HG03521 (cell line): ENCODE data around the gene RND1.
"Not testable (repeated sequence)": the region's sequence is repeated elsewhere in the genome, so short reads cannot be mapped to it uniquely, and the experiment has no call there.

ENCODE experiments used
- ATAC-seq: cut with Tn5 transposase; IDR thresholded peaks from one replicate; pipeline ENCODE4 v1.9.1; 2021; ENCODE audit warnings: mild to moderate bottlenecking, moderate library complexity; ENCODE audit not compliant: unreplicated experiment

Gene RND1

DNA sequence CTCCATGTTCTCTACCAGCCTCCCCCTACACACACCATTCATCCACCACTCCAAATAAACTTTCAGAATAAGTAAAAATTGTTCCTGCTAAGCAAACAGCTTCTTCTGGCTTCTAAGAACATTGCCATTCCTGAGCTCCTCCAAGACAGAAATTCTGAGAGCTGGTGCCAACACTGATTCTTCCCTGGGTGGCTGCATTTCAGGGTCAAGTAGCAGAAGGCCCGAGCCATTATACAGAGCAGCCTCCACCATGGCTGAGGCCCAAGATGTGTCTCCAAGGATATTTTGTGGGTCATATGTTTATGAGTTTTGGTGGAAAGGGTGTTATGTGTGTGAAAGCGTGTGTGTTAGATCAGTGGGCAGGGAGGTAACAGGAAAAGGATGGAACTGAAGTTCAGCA lies 3.5 kb upstream of the RND1 start:
- ATAC-seq = no peak

DNA sequence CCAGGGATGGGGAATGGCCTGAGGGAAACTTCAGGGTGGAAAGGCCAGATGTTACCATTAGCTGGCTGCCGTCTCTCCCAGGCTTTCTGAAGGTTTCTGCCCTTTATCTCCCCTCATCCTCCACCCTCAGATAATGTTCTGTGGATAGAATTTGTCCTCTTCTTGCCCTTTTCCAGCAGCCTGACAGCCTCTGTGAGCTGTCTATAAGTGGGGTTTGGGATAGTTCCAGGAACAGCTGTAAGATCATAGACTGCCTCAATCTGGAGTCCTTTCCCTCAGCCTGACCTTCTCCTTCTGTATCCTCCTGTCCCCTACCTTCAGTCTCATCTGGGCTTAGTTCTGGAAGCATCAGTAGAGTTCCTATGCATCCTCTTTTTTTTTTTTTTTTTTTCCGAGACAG lies 2.8 kb upstream of the RND1 start:
- no peak for ATAC-seq

DNA sequence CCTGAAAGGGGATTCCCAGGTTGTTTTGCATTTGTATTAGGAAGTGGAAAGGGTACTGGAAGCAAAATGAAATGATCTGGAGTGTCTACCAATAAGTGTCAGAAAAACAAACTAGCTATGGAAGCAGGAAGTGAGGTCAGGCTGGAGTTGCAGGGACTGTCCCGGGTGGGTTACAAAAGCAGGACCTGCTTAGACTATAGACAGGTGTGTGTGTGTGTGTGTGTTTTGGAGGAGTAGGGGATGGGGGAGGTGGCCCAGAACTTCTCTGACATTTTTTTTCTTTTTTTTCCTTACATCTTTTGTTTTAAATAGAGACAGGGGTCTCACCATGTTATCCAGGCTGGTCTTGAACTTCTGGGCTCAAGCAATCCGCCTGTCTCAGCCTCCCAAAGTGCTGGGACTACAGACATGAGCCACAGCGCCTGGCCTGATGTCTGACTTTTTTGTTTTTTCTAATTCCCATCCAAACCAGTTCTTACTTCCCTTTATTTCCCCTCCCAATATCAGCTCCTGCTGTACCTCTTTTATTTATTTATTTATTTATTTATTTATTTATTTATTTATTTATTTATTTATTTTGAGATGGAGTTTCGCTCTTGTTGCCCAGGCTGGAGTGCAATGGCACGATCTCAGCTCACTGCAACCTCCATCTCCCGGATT lies 512 bp upstream of the RND1 start:
- peak; percentile 16 for ATAC-seq

DNA sequence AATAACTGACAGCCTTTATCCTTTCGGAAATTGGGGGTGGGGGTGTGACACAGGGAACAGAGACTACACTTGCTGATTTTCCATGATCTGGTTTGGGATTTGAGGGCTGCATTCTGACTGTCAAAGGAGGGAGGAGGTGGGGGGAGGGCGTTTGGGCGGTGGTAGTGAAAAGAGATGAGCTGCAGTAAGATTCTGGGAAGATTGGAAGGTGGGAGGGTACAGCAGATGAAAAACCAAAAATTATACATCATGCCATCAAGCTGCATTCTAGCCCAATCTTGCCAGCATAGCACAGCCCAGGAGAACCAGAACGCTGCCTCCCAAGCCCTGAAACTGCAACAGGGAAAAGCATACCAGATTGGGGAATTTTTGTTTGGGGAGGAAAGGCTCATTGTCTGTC lies 2.4 kb downstream of the RND1 start:
- no peak for ATAC-seq

DNA sequence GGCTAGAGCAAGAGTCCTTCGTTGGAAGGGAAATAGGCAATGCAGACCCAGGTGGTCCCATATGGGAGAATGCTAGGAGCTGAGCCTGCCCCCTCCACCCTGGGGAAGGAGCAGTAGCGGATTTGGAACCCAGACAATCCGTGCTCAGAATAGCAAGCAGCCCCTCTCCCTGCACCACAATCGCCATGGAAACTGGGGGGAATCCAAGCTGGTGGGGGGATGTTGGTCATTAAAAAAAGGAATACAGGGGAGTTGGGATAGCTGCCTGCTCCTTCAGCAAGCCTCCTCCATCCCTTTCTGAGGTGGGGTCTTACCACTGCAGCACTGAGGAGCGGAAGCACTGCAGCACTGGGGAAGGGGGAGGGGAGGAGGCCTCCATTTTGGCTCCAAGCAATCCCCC lies 2.9 kb downstream of the RND1 start:
- no peak for ATAC-seq

DNA sequence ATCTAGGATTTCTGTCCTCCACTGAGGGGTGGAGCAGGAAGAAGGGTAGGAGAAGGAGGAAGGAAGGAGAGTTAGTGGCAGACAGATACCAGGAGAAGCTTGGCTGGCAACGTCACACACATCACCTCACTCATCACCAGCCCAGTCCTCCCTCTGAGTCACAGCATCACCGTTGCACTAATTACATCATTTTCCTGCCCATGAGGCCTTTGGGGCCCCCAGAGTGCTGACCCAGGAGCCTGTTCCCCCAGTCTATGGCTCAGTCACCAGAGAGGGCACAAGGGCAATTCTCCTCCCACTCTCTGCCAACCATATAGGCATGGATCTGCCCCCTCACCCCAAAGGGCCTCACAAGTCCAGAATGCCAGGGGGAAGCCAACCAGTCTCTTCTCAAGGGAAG lies 4.6 kb downstream of the RND1 start:
- ATAC-seq = no peak

DNA sequence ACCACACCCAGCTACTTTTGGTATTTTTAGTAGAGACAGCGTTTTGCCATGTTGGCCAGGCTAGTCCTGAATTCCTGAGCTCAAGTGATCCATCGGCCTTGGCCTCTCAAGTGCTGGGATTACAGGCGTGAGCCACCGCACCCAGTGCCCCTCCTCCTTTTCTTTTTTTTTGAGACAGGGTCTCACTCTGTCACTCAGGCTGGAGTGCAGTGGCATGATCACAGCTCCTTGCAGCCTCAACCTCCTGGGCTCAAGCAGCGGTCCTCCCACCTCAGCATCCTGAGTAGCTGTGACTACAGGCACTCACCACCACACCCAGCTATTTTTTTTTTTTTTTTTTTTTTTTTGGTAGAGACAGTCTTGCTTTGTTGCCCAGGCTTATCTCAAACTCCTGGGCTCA lies 5.4 kb downstream of the RND1 start:
- not testable (repeated sequence) for ATAC-seq

DNA sequence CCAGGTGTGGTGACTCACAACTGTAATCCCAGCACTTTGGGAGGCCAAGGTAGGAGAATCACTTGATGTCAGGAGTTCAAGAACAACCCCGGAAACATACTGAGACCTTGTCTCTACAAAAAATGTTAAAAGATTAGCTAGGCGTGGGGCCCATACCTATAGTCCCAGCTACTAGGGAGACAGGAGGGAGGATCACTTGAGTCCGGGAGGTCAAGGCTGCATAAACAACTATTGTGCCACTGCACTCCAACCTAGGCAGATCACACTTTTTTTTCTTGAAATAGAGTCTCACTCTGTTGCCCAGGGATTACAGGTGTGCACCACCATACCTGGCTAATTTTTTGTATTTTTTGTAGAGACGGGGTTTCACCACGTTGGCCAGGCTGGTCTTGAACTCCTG lies 6.1 kb downstream of the RND1 start:
- ATAC-seq = no peak

DNA sequence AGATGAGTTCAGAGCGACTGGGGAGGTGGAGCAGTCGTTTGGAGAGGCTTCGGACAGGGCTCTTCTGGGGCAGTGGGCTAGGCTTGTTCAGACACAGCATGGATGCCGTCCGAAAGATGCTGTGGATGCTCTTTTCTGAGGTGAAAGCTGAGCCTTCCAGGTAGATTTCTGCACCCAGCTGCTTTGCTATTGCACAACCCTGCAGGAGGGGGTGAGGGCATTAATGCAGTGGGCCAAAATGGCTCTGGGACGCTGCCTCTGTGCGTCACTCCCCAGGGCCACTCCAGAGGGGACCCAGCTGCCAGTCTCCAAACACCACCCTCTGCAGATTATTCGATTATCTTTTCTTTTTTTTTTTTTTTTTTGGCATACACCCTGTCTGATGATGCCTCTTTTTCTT lies 7.6 kb downstream of the RND1 start:
- no peak for ATAC-seq

DNA sequence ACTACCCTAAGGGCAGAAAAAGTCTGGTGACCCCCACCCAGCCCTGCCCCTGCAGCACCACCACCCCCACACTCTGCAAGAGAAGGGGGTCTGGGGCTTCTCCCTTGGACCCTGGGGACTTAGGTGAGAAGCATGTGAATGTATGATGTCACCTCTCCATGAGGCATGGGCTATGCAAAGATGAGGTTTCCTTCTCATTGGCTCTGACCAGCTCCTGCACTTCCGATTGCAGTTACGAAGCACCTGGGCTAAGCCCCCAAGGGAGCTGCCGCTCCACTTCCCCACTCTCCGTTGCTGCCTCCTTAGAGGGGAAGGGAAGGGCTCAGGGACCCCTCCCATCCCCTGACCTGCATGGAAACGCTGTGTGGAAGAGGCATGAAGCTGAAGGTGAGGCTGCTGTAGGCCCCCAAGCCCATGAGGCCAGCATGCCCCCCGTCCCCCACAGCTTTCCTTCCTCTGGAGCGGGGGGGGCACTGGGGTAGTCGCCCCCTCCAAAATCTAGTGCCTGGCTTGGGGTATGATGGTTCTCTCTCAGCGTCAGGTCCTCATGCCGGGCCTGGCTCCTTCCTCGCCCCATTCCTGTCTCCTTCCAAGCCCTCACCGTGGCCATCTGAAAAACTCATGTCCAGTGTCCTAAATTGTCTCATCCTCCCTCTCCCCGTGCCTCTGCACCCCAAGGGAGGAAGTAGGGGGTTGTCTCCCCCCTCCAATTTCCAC lies 8.2 kb downstream of the RND1 start:
- ATAC-seq = no peak

DNA sequence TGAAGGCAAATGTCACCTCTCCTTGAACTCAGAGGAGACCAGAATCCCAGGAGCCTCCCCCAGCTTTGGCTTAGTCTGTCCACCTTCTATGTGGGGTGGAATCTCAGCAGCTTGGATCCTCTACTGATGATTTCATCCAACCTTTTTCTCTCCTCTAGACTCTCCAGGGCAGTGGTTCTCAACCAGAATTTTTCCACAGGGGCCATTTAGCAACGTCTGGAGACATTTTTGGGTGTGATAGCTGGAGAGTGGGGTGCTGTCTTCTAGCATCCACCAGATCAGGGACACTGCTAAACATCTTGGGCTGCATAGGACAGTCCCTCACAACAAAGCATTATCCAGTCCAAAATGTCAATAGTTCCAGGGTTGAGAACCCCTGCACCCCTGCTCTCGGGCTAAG lies 9.3 kb downstream of the RND1 start:
- ATAC-seq = no peak

DNA sequence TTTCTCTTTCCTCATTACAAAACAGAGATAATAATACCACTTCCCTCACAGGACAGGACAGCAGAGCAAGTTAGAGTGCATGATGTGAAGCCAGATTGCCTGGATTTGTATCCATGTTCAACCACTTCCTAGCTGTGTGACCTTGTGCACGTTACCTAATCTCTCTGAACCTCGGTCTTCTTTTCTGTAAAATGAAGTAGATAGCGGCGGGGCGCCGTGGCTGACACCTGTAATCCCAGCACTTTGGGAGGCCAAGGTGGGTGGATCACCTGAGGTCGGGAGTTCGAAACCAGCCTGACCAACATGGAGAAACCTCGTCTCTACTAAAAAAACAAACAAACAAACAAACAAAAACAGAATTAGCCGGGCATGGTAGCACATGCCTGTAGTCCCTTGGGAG lies 10.7 kb downstream of the RND1 start:
- not testable (repeated sequence) for ATAC-seq

DNA sequence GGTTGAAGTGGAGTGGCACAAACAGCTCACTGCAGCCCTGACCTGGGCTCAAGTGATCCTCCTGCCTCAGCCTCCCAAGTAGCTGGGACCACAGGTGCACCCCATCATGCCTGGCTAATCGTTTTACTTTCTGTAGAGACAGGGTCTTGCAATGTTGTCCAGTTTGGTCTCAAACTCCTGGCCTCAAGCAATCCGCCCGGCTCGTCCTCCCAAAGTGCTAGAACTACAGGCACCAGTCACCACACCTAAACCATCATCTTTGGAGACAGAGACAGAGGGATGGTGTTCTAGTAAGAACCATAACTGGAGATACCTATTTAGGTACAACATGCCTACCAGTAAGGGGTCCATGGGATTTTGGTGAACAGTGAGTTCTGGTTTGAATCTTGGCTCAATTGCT lies 11.2 kb downstream of the RND1 start:
- no peak for ATAC-seq

DNA sequence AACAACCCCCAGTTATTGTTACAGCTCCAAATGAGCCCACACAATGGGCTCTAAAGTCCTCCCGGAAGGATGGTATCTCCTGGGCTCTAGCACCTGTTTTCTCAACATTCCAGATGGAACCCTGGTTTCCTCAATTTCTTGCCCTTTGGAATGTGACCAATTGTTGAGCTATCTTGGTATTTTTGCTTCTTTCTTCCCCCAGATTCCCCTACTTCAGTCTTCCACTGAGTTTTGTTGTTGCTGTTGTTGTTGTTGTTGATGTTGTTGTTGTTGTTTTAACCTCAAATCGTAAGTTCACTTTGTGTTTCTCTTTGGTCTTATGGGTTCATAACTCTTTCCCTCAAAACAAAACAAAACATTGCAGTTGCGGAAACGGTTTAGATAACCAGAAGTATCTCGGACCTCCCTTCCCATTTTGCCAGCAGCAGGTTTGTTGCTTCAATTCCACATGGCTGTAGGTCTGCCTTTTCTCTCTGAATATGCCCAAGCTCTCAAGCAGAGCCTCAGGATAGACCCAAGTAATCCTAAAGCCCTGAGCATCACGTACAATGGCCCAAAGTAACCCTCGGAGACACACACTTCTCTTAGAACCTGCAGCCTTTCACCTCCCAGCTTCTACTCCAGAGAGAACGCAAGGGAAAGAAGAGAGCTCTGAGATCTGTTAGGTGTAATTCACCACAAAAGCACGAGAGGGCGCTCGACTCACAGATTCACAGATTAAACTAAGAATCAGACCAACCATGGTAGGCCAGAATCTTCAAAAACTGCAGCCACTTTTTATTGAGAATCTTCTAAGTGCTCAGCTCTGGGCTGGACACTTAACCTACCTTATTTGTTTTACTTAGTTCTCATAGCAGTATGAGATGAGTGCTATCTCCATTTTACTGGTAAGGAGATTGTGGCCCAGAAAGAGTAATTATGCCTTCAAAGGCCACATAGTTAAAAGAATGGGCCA lies 12.7 kb downstream of the RND1 start:
- ATAC-seq = peak; percentile 29

DNA sequence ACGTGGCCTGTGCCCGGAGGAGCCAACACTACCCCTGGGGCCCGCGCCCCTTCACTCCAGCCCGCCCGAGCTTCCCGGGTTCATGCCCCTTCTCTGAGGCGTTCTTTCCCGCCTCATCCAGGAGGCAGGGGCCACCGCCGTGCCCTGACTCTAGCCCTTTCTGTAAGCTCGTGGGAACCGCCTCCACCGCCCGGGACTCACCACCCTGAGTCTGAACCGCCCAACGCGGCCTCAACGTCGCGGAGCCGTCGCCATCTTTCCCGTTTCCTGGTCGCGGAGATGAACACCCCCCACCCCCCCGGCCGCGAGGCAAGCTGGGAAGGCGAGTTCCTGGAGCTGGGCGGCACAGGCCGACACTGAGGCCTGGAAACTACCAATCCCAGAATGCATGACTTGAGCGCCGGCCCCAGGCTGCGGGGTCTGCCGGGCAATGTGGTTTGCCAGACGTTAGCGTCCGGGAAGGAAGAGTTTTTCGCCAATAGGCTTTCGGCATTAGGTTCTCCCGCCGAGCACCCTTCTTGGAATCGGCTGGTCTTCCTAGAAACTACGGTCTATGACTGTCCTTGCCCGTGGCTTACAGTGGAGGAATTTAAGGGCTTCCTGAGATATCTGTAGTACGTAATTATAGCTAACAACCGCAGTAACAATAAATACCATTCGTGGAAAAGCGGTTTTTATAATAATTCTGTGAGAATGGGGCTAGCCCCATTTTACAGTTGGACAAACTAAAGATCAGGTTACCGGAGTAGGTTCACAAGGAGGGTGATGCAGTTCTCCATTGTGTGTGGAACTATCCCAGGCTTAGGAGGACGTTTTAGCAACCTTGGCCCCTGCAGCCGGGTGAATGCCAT lies 13.6 kb downstream of the RND1 start, which contains the start of gene DDX23:
Gene DDX23, minus strand, starts transcription at position 281 of the 851 bp plus-strand sequence. CDS start 6,381 bp downstream, outside the sequence.
- peak; percentile 93 for ATAC-seq

DNA sequence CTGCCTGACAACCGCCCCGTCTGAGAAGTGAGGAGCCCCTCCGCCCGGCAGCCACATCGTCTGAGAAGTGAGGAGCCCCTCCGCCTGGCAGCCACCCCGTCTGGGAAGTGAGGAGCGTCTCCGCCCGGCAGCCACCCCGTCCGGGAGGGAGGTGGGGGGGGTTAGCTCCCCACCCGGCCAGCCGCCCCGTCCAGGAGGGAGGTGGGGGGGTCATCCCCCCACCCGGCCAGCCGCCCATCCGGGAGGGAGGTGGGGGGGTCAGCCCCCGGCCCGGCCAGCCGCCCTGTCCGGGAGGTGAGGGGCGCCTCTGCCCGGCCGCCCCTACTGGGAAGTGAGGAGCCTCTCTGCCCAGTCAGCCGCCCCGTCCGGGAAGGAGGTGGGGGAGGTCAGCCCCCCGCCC lies 23.6 kb downstream of the RND1 start:
- ATAC-seq = not testable (repeated sequence)

DNA sequence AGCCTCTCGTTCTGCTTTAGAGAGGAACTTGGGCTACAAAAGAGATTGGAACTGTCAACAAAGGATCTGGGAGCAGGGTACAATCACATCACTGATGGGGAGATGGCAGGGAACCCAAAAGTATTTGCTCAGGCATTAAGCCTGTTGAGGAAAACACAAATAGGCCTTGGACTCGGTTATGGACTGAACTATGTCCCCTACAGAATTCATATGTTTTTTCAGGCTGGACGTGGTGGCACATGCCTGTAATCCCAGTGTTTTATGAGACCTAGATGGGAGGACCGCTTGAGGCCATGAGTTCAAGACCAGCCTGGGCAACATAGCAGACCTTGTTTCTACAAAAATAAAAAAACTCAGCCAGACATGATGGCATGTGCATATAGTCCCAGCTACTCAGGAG lies 27.6 kb downstream of the RND1 start:
- no peak for ATAC-seq

DNA sequence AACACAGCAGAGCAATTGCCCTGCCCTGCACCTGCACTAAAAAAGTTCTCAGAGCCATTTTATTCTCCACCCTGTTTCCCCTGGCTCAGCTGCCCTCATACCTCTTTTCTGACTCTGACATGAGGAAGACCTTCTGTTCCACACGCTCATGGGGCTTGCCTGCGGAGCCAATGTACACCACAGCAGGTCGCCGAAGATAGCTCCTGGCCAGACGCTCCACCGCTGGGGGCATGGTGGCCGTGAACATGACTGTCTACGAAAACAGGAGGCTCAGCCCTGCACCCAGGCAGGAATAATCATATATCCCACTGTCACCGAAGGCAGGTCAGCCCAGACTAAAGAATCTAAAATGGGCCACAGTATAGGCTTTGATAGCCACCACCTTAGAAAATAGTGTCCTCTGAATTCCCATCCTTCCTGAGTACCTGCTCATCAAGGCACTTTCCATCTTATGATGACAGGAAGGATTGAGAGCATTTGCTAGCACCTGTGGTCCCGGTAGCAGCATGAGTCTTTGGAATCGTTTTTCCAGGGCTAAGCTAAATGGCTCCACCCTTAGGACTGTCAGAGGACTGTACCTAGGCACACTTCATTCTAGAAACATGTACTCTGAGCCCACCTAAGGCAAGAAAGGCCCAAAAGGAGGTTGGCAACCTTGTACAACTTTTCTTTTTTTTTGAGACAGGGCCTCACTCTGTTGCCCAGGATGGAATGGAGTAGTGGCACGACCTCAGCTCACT lies 33.2 kb downstream of the RND1 start:
- ATAC-seq = no peak

DNA sequence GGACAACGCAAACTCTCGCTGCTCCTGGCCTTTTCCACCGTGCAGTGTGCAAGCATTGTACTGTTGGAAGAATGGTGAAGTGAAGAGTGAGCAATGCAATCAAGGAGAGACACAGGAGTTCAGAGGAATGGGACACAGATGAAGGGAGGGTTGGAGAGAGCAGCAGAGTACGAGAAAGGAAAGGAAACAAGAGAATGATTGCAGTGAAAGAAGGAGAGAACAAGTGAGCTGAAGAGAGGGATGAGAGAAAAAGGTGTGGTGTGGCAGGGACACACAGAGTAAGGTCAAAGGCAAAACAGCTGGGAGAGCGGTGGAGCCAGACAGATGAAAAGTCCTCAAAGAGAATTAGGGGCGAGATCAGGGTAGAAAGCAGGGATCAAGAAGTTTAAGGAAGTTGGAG lies 34.4 kb downstream of the RND1 start:
- ATAC-seq = no peak
